HCT116 (cell line): ENCODE results near the gene CSH2.

Source experiments
- CBX3 ChIP-seq: IDR thresholded peaks from 2 replicates; pipeline ENCODE4 v1.6.1; 2012; ENCODE audit warnings: low read depth
- CEBPB ChIP-seq: IDR thresholded peaks from 2 replicates; pipeline ENCODE4 v1.6.1; 2012; ENCODE audit warnings: low read depth
- CTCF ChIP-seq, 3 experiments: fragments of 200-600 bp in 1 of 3; sonication (generic) in 1 of 3; IDR thresholded peaks in 2 of 3; conservative IDR thresholded peaks in 1 of 3; 2 replicates each; pipeline ENCODE4 v1.5.1; 2012 to 2017; ENCODE audit warnings: low read depth in 2 of 3, low read length in 2 of 3, antibody characterized with exemption in 1 of 3, borderline replicate concordance in 1 of 3, control low read depth in 1 of 3, mild to moderate bottlenecking in 1 of 3, mixed read lengths in 1 of 3, mixed run types in 1 of 3, moderate library complexity in 1 of 3; ENCODE audit not compliant: insufficient read depth in 1 of 3
- EZH2 ChIP-seq: fragments of 200-600 bp; sonication (generic); IDR thresholded peaks from 2 replicates; pipeline ENCODE4 v1.6.1; 2017; ENCODE audit warnings: antibody characterized with exemption, mixed run types
- MAX ChIP-seq: IDR thresholded peaks from 2 replicates; pipeline ENCODE4 v1.6.1; 2012
- POLR2A ChIP-seq: IDR thresholded peaks from 2 replicates; pipeline ENCODE4 v1.7.0; 2011; ENCODE audit warnings: borderline replicate concordance; ENCODE audit not compliant: insufficient read depth, insufficient read length; ENCODE audit errors: extremely low read depth
- RAD21 ChIP-seq: IDR thresholded peaks from 2 replicates; pipeline ENCODE4 v1.6.1; 2012; ENCODE audit warnings: low read depth, mild to moderate bottlenecking
- REST ChIP-seq: IDR thresholded peaks from 2 replicates; pipeline ENCODE4 v1.6.1; 2012; ENCODE audit warnings: low read depth
- ZNF274 ChIP-seq: fragments of 200-500 bp; sonication (Bioruptor generic); IDR thresholded peaks from 2 replicates; pipeline ENCODE4 v1.6.1; 2014; ENCODE audit warnings: mild to moderate bottlenecking, low read depth, low read length, inconsistent platforms

GRCh38 chr17:63910096-63910495 is 36.6 kb upstream of the CSH2 start:
- no peak for TF ChIP-seq CTCF (IDR thresholded peaks at IDR 0.05 in 2 of 3, conservative IDR thresholded peaks at IDR 0.05 in 1 of 3; ENCODE audit: borderline replicate concordance in 1 of 3, insufficient read depth in 1 of 3, low read depth in 2 of 3, low read length in 2 of 3)
- no peak for TF ChIP-seq POLR2A
- TF ChIP-seq EZH2 = no peak
- TF ChIP-seq ZNF274 = no peak
- no peak for TF ChIP-seq CEBPB
- TF ChIP-seq REST = no peak
- TF ChIP-seq CBX3 = no peak
- TF ChIP-seq RAD21 = no peak
- TF ChIP-seq MAX = no peak
